ENCODE measurements around the gene SLC19A1.

Gene SLC19A1

GRCh38 chr21:45552696-45553391 lies 10.6 kb upstream of the SLC19A1 start:
- no peak for TF ChIP-seq CTCF (IDR thresholded peaks at IDR 0.05)

DNA sequence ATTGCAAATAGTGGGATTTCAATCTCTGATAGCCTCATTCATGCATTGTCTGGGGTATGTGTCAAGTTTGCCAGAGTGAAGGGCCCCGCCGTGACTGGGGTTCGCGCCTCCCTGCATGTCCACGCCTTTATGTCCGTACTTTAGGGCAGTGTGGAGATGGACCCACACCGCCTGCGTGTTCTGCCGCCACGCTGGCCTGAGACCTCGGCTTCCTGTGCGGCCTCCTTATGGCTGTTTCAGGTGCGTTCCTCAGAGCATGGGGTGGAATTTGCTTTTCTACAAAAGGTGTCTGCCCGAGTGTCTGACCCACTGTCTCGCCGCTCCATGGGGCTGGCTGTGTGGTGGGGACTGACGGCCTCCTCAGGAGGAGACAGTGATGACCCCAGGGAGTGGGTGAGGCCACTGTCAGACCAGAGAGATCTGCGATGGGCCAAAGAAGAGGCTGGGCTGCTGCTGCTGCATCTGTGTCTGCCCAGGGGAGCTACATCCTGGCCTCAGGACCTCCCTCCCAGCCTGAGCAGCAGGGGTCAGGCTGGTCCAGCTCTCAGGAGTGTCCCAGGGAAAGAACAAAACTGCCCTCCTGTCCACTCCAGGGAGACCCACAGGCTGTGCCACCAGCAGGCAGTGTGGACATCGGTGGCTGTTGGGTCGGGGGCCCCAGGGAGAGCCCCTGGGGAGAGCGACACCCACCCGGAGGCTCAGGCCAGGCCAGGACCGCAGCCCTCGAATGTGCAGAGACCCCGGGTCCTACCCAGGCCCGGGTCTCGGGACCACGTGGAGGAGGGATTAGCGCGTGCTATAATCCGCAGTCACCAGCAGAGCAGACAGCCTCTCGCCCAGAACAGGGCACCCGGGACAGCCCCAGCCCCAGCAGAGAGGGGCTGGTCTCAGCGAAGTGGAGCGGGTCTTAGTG lies 9.8 kb upstream of the SLC19A1 start:
- no peak for TF ChIP-seq CTCF (IDR thresholded peaks at IDR 0.05)

DNA sequence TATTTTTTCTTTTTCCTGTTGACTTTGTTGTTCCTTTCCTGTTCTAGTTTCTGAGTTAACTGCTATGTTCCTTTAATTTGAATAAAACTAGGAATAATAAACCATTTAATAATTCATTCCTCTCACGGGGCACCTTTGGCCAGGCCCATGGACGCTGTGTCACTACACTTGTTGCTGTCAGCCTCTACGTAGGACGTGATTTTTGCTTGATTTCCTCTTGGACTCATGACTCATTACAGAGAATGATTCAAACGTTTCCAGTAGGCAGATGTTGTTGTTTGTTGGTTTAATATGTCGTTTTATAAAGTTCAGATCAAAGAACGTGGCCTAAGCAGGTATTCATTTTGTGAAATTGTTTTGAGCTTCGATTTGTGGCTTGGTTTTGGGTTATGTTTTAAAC lies 9.1 kb upstream of the SLC19A1 start:
- TF ChIP-seq CTCF (IDR thresholded peaks at IDR 0.05) = no peak

GRCh38 chr21:45550522-45551210 lies 8.4 kb upstream of the SLC19A1 start:
- TF ChIP-seq CTCF (IDR thresholded peaks at IDR 0.05) = no peak

- no peak for TF ChIP-seq CTCF (IDR thresholded peaks at IDR 0.05)
These were observed 7.6 kb upstream of the SLC19A1 start for GRCh38 chr21:45549626-45550463.

DNA sequence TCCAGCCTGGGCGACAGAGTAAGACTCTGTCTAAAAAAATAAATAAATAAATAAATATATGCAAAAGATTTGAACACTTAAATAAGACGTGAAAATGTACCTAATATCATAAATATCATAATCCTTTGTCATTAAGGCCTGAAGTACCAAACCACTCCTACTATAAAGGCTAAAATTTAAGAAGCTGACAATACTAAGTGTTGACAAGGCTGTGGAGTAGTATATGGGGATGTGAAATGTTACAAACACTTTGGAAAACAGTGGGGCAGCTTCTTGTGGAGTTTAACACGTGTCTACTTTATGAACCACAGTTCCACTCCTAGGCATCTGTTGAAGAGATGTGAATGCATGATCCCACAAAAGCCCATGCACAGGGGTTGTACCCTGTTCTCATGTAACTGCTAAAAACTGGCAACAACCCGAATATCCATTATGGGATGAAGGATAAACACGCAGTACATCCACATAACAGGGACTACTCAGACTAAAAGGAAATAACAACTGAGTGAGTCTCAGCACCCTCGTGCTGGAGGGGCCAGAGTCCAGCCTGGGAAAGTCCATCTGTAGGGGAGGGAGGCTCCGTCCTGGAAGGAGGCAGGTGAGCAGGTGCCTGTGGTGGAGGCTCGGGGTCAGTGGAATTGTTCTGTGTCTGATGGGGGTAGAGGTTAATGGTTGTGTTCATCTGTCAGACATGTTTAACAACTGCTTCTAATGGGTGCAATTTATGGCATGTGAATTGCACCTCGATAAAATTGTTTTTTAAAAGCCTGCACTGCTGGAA lies 6.7 kb upstream of the SLC19A1 start:
- TF ChIP-seq CTCF (IDR thresholded peaks at IDR 0.05) = no peak
